Activated CD4-positive, CD25-positive, alpha-beta regulatory T cell treated with anti-CD3 and anti-CD28 coated beads, Interleukin-2, amount 50 U/mL, for 24 hours (primary cell): ENCODE measurements around the gene ADARB2.
"Not testable (repeated sequence)": the region's sequence is repeated elsewhere in the genome, so short reads cannot be mapped to it uniquely, and the experiment has no call there.

Experiments used
- ATAC-seq, 2 donors: fragments of 150-1000 bp; cut with Tn5 transposase; one replicate each; pipeline ENCODE4 v1.10.0; 2021; ENCODE audit warnings: mild to moderate bottlenecking in 1 of 2, moderate library complexity in 1 of 2

ADARB2 gene

DNA sequence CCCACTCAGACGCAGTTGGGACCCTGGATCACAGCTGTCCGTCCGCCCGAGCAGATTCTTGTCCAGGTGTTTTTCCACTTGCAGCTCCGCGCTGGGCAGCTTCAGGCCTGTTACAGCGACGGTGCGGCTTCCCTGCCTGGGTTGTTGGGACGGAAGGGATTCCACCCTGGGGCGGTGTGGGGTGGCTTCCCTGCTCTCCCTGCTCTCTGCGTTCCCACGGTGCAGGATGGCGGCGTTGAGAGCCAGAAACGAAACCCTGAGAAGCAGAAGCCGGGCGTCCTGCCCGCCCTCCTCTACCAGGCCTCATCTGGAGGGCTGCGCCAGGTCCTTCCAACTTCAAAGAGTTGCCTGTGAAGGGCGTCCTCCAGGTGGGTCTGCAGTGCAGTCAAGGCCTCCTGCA is 194.4 kb downstream of the ADARB2 start:
- no peak for ATAC-seq

DNA sequence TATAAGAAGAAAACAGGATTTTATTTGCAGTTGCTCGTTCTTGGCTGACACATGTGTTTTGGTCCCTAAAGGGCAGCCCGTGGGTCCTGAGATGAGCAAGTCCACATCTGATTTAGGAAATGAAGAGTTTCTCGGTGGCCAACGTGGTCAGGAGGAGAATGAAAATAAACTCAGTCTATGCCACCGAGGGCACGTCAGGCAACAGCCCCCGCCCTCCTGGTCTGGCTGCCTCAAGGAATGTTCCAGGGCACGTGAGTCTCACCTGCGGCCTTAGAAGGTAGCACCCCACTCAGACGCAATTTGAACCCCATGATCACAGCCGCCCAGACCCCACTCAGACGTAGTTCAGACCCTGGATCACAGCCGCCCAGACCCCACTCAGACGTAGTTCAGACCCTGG is 197.2 kb downstream of the ADARB2 start:
- no peak for ATAC-seq

DNA sequence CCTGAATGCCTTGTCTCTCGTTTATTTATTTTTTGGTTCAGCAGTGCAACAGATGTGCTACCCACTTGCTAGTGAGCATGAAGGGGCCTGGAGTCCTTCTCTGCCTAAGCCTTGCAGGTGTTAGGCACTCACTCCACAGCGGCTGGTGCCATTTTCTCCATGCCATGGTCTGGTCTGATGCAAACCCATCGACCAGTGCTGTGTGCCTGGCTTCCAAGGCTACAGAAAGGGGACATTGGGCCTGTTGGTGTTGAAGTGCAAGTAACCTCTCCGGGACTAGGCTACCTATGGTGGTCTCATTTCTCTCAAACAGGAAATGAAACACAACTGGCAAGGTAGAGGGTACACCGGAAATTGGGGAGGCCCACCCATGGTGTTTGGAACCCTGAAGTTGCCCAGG is 198.1 kb downstream of the ADARB2 start:
- no peak for ATAC-seq

DNA sequence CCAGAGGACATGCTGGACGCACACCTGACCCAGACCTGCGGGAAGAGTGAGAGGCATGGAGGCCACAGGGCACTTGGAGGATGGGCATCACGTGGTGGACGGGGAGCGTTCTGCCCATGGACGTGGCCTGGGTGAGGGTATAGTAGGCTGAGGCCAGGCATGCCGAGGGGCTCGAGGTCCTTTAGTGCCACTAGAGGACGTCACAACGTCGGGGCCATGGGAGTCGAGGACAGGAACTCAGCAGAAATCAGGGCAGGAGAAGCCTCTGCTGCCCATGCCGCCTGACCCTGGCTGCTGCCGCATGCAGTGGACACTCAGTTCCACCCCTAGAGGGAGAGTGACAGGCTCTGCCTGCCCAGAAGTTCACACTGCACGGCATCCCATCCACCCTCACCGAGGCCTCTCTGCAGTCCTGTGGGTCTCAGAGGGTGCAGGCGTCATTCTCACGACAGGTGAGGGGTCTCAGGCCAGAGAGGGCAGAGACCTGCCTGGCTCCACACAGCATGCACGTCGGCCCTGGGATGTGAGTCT is 198.7 kb downstream of the ADARB2 start:
- ATAC-seq: no peak

DNA sequence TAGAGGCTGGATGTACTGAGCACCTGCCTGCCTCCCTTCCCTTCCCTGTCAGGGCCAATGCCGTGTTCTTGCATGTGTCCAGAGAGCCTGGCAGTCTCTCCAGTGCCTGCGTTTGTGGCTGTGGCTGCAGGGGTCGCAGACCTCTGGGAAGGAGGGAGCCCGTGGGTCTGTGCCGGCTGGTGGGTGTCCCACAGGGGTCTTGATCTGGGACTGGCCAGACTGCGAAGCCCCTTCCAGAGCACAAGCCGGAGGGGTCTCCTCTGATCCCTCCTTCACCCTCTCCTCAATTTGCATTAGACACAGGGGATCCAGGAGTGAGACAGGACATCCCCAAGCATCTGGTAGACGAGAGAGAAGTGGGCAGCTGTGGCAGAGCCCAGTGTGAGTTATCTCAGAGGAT is 199.2 kb downstream of the ADARB2 start:
- ATAC-seq: no peak

DNA sequence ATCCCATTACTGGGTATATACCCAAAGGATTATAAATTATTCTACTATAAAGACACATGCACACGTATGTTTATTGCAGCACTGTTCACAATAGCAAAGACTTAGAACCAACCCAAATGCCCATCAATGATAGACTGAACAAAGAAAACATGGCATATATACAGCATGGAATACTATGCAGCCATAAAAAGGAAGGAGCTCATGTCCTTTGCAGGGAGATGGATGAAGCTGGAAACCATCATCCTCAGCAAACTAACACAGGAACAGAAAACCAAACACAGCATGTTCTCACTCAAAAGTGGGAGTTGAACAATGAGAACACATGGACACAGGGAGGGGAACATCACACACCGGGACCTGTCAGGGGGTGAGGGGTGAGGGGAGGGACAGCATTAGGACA is 199.9 kb downstream of the ADARB2 start:
- ATAC-seq: not testable (repeated sequence)

DNA sequence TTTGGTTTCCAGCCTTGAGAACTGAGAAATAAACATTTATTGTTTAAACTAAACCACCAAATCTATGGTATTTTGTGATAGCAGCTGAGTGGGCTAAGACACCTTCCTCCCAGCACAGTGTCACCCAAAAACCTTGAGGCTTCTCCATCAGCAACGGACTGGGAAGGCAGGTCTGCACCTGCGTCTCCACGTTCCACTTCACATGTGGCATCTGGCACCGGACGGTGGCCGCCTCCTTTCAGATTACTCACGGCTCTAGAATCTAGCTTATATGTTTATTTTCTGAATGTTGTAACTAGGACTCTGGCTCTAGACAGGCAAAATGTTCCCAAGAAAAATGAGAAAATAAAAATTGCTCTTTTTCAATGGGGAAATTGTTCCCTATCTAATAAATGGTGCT is 201.0 kb downstream of the ADARB2 start:
- no peak for ATAC-seq

DNA sequence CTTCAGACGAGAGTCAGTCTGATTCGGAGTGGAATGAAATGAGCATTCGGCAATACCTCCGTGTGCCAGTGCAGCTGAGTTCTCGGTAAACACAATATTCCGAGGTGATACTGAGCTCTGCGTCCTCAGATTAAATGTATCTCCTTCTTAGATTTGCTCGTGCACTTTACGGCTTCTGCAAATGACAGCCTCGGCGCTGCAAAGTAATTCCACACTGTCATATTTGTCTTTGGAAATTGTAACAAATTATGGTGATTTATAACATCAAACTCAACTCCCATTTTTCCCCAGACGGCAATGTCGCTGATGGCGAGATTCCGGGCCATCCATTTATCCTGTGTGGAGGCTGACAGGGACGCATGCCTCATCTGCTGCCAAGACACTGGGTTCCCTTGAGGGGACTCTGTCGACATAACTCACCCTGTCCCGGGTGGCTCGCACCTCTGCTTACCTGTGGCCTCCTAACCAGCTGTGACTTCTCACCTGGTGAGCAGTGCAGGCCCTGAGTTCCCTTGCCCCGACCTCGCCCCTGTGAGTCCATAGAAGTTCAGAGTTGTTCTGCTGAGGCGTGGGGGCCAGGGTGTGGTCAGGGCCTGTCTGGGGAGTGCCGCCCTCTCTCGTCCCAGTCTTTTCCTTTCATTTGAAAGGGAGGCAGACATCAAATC is 201.9 kb downstream of the ADARB2 start:
- no peak for ATAC-seq

DNA sequence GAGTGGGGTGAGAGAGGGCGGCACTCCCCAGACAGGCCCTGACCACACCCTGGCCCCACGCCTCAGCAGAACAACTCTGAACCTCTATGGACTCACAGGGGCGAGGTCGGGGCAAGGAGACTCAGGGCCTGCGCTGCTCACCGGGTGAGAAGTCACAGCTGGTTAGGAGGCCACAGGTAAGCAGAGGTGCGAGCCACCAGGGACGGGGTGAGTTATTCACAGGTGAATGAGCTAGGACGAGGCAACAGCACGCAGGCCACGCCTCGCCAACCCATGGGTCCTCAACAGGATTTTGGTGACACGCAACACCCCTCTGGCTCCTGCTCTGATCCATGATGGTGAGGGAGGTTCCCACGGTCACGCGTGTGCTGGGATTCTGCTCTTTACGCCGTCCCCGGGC is 202.5 kb downstream of the ADARB2 start:
- no peak for ATAC-seq

DNA sequence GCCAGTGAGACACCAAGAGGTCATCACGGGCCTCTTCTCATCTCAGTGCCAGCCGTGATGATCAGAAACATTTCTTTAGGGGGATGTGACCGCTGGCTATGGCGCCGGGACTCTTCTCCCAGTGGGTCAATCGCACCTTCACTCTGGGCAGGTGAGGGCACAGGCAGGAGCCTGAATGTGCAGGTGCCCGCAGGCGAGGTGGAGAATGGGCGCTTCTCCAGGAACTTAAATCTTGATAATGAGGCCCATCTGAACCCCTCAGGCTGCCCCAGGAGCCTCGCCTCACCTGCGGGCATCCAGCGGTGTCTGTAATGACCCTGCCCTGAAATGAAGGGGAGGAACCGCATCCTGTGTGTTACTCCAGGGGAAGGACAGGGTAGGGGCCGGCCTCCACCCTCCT is 204.7 kb downstream of the ADARB2 start:
- ATAC-seq: no peak

DNA sequence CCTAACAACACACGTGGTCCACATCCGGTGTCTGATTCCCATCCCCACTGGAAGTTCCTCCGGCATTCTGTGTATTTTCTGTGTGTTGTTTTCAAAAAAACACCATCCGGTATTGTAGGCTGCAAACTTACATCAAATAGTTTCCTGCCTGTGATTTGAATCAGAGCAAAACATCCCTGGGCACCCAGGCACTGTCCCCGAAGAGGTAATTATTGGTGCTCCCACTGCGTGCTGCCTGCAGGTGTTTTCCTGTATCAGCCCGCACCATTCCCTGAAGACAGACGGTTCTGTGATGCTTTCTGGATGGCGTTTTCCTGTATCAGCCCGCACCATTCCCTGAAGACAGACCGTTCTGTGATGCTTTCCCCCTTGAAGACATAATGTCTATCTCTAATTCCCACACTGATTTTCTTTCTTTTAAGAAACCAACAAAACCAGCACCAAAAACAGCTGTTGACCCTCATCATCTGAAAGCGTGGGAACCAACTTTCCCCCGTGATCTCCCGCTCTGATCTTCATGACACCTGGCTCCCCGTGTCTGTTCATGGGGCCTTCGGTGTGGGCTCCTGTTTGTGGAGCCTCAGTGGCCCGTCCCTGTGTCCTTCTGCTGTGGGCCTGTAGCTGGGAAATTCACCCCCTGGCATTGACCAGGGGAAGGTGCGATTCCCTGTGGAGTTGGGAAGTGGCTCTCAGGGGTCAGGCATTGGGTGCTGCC is 205.3 kb downstream of the ADARB2 start:
- ATAC-seq: no peak

DNA sequence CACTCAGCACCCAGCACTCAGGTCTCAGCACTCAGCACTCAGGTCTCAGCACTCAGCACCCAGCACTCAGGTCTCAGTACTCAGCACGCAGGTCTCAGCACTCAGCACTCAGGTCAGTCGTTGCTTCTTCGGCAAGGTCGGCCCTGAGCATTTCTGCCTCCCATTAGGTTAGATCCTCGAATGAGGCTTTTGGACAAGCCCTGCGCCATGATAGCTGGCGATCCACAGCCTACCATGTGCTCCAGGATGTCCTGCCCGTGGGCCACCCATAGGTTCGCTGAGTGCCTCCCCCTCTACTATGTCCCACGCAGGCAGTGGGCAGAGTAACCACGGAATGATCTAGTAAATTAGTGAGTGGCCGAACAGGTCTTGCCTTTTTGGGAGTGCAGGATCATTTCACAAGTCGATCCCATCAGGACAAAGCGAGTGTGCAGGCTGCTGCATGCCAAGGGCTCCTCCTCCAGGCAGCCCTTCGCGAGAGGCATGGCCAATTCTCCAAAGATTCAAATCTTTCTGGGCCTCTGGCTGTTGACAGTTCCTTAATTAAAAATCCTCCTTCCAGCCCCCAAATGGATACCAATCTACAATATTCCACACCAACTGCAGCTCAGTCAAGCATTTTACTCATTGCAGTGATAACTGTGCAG is 206.3 kb downstream of the ADARB2 start:
- ATAC-seq: no peak

DNA sequence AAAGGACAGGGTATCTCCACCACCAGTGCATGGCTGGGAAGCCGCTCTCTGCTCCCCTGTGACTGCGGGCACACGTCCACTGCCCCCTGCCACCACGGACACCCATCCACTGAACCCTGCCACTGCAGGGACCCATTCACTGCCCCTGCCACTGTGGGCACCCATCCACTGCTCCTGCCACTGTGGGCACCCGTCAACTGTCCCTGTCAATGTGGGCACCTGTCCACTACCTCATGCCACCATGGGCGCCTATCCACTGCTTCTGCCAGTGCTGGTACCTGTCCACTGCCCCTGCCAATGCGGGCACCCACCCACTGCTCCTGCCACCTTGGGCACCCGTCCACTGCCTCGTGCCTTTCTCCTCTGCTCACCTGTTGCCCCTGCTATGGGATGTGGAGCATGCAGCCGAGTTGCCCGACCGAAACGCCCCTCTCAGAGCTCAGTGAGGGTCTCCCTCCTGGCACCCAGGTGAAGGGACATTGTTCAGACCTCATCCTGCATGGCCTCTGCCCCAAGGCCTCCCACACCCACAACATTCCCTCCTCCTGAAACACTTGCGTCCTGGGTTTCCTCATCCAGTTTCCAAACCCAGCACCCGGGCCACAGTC is 207.4 kb downstream of the ADARB2 start:
- ATAC-seq: no peak

DNA sequence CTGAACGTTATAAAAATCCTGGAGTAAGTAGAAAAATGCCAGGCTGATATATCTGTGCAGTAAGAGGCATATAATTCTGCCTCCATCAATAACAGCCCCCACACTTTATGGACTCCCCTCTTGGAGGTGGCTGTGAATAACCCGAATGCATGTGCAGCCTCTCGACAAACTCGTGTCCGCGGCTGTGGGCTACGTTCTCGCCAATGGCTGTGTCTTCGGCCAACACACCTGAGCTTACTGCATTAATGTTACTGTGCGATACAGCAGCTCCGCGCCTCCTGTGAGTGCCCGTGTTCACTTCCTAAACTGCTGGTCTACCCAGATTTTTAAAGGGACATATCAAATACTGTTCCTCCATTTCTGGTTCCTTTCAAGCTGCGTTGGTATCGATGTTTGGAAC is 209.4 kb downstream of the ADARB2 start:
- no peak for ATAC-seq

DNA sequence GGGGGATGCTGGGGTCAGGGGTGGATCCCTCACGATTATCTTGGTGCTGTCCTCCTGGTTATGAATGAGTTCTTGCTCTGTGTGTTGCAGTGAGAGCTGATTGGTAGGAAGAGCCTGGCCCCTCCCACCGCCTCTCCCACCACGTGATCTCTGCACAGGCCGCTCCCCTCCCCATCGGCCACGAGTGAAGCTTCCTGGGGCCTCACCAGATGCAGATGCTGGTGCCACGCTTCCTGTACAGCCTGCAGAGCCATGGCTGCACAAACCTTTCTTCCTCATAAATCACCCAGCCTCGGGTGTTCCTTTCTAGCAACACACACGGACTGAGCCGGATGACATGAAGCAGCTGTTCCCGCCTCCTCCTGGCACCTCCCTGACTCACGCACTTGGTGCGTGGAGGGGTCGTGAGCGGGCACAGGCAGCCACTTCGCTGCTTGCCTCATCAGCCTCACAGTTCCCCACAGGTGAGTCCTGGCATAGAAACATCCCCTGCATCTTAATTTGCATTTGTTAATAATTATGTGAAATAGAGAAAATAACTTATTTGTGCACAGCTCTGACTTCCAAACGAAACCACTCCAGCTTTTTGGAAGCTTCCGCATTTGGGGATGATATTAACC is 210.8 kb downstream of the ADARB2 start:
- no peak for ATAC-seq

DNA sequence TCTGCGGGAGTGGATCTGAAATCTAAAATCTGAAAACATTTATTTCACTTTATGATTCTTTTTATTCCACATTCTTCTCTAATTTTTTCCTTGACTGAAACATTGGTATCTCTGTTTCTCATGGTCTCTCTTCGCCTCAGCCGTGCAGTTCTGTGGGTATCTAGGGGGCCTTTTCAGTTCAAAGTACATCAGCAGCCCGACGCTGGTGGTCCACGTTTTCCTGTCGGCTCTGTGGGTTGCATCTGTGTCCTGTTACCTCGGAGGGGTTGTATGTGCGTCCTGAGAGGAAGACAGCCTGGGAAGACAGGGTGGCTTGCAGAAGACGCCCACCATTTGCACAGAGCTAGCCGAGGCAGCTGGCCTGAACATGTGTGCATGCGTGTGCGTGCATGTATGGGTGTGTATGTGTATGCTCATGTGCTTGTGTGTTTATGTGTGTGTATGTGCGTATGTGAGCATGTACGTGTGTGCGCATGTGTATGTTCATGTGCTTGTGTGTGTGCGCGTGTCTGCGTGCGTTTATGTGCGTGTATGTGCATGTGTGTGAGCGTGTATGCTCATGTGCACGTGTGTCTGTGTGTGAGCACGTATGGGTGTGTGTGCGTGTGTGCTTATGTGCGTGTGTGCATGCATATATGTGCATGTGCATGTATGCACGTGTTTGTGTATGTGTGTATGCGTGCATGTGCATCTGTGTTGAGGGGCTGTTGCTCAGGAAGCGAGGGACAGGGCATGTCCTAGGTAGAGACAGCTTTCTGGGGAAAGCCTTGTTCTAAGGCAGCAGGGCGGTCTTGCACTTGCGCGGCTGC is 211.8 kb downstream of the ADARB2 start:
- no peak for ATAC-seq

DNA sequence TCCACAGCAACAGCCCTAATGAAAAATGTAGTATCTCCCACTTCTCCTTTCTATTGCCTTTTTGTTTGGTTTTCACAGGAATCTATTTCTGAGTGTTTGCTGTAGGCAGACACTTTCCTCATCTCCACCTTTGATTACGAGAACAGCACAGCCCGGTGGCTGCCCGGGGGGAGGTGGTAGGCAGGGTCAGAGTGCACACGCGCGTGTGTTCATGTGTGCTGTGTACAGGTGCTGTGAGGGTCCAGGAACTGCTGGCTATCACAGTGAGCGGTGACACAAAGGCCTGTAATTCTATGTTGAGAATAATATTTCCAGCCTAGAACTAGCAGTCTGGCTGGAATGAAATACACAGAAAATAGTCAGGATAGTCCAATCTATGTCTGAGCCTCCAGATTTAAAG is 212.8 kb downstream of the ADARB2 start:
- no peak for ATAC-seq

DNA sequence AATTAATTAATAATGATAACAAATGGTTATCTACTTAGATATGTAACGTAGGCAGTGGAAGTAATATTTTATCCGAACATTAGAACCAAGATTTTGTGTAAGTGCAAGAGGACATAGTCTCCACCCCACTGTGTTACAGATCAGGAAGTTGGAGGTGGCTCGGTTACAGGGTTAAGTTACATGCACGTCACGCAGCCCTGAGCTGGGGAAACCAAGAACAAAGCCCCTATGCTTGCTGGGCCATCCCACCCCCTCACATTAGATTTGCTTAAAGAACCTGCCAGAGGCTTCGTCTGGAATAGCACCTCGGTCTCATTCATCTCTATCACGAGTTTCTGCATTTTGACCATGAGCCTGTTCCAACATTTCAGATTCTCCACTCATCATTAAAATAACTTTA is 214.1 kb downstream of the ADARB2 start:
- ATAC-seq: no peak

DNA sequence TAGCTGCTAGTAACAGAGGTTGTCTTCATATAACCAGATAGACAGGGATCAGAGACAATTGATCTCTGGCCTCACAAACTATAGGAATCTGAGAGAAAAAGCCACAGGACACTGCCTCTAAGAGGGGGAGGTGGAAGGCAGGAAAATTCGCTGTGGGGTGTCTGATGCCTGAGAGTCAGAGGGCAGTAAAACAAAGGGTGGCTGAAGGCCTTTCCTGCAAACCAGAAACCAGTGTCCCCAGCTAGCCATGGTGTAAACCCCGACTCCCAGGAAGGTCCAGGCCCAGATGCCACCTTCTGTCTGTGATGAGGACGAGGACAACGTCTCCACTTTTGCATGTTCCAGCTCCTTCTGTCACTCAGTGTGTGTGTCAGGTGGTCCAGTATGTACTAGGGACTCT is 215.1 kb downstream of the ADARB2 start:
- ATAC-seq: no peak

DNA sequence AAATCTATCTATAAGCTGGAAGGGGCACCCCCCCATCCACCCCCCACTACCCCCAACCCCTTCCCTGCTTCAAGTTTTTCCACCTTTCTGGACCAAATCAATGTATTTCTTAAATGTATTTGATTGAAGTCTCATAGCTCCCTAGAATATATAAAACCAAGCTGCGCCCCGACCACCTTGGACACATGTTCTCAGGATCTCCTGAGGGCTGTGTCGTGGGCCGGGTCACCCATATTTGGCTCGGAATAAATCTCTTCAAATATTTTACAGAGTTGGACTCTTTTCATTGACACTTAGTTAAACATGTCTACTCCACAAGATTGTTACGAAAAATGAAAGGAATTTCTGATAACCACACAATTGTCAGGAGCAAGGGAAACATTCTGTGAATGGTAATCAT is 215.6 kb downstream of the ADARB2 start:
- no peak for ATAC-seq

DNA sequence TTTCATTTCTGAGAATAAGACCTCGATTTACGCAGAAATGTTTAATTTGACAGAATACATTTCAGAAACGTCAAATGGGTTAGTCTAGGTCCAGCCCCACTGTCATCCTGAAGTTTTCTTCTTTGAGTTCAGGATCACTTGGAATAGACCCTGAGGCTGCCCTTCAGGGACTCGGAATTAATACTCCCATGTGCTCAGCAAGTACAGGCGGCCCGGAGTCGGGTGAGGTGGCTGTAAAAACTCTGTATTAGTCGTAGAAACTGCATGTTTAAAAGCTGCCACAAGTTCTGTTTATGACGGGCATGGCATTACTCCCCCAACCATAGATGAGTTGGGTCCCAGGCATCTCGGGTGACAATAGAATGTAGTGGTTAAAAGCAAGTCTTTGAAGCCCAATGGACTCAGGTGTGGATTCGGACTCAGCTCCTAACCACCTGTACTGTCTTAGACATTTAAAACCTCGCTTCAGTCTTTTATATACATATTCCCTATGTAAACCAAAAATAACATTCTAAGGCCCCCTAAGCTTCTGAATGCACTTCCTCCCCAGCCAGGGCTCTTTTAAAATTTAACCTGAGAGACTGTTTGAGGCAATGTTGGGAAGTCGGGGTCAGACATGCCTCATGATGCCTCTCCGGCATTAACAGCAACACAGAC is 216.3 kb downstream of the ADARB2 start:
- no peak for ATAC-seq

DNA sequence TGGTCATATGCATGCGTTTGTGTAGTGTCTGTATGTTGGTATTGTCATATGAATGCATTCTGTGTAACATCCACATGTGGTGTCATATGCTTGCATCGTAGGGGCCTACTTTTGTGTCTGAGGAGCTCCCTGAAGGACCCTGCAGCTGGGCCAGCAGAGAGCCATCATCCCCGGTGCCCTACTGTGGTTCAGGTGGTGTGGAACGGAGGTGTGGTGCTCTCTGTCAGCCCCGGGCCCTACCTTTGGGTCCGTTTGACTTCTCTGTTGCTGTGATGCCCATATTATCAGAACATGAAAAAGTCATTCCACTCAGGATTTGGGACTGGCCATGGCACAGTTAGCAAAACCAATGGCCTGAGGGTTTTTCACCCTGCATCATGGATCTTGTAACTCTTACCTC is 217.9 kb downstream of the ADARB2 start:
- ATAC-seq: no peak
